NCI-H510A (cell line): ENCODE measurements around the gene CELF4.

Source experiments
- DNase-seq: peaks from one replicate; lab custom pipeline; 2025; lab: John Stamatoyannopoulos, UW

The CELF4 gene

GRCh38 chr18:37222354-37222998, 343.1 kb downstream of the CELF4 start:
- DNase-seq, result no peak

GRCh38 chr18:37219257-37219656, 346.3 kb downstream of the CELF4 start:
- DNase-seq, result no peak

- no peak for DNase-seq
These were observed 347.5 kb downstream of the CELF4 start for GRCh38 chr18:37218022-37218590.

GRCh38 chr18:37210781-37211180, 354.8 kb downstream of the CELF4 start:
- no peak for DNase-seq

- no peak for DNase-seq
These were observed 358.3 kb downstream of the CELF4 start for GRCh38 chr18:37207343-37207742.

- no peak for DNase-seq
These were observed 365.9 kb downstream of the CELF4 start for GRCh38 chr18:37199741-37200140.
